ENCODE measurements around the gene ERC1.

ERC1 gene

GRCh38 chr12:1496162-1496900 is 505.3 kb downstream of the ERC1 start:
- DNase-seq, result no peak

- DNase-seq, result no peak
Measured at GRCh38 chr12:1497161-1497560, 506.1 kb downstream of the ERC1 start.

- DNase-seq, result no peak
Measured at GRCh38 chr12:1498199-1498740, 507.2 kb downstream of the ERC1 start.

- no peak for DNase-seq
Measured at GRCh38 chr12:1499351-1499750, 508.3 kb downstream of the ERC1 start.

GRCh38 chr12:1500095-1500801 is 509.2 kb downstream of the ERC1 start:
- DNase-seq, result peak in 3 of 14 donors; percentile 8 to 52 (median 18)

GRCh38 chr12:1501001-1501400 is 510.0 kb downstream of the ERC1 start:
- DNase-seq, result no peak

GRCh38 chr12:1501695-1502378 is 510.8 kb downstream of the ERC1 start:
- DNase-seq, result no peak

- DNase-seq, result no peak
Measured at GRCh38 chr12:1502379-1502720, 511.3 kb downstream of the ERC1 start.

GRCh38 chr12:1502831-1503230 is 511.8 kb downstream of the ERC1 start:
- no peak for DNase-seq

GRCh38 chr12:1503281-1503711 is 512.3 kb downstream of the ERC1 start:
- no peak for DNase-seq

GRCh38 chr12:1504304-1504894 is 513.4 kb downstream of the ERC1 start:
- DNase-seq, result no peak

- no peak for DNase-seq
Measured at GRCh38 chr12:1504895-1505311, 513.9 kb downstream of the ERC1 start.

GRCh38 chr12:1505576-1505975 is 514.6 kb downstream of the ERC1 start:
- no peak for DNase-seq

GRCh38 chr12:1507308-1507707 is 516.3 kb downstream of the ERC1 start:
- DNase-seq, result no peak

- DNase-seq, result no peak
Measured at GRCh38 chr12:1509413-1510052, 518.5 kb downstream of the ERC1 start.

- no peak for DNase-seq
Measured at GRCh38 chr12:1510056-1510812, 519.2 kb downstream of the ERC1 start.

- DNase-seq, result no peak
Measured at GRCh38 chr12:1515010-1515409, 524.0 kb downstream of the ERC1 start.

GRCh38 chr12:1515428-1515827 is 524.4 kb downstream of the ERC1 start:
- DNase-seq, result no peak

- DNase-seq, result no peak
Measured at GRCh38 chr12:1517007-1517406, 526.0 kb downstream of the ERC1 start.

- DNase-seq, result no peak
Measured at GRCh38 chr12:1517734-1518525, 526.9 kb downstream of the ERC1 start.

Measured in C1 segment of cervical spinal cord (tissue), 14 donors.